Suprapubic skin (tissue), 4 donors: ENCODE data around the gene MAP3K4.

Experiments
- EP300 ChIP-seq: sonication (generic); formaldehyde crosslinking; IDR thresholded peaks from one replicate; pipeline ENCODE4 v1.6.1; 2017; ENCODE audit warnings: antibody characterized with exemption
- POLR2A ChIP-seq, 2 donors: fragments of 450-650 bp; IDR thresholded peaks; one replicate each; pipeline ENCODE4 v1.6.1; 2017; ENCODE audit warnings: antibody characterized with exemption in 2 of 2, mild to moderate bottlenecking in 2 of 2, moderate library complexity in 2 of 2
- POLR2AphosphoS5 ChIP-seq, 3 donors: sonication (generic); formaldehyde crosslinking; IDR thresholded peaks; one replicate each; pipeline ENCODE4 v1.6.1; 2017; ENCODE audit warnings: antibody characterized with exemption in 3 of 3
- TF ChIP-seq, protein P1 (sequence below), 2 donors: fragments of 200-600 bp in 1 of 2; fragments of 450-650 bp in 1 of 2; sonication (generic) in 1 of 2; IDR thresholded peaks; one replicate each; pipeline ENCODE4 v1.5.1; 2016 to 2019; ENCODE audit warnings: antibody characterized with exemption in 2 of 2, mild to moderate bottlenecking in 1 of 2, moderate library complexity in 1 of 2

DNA sequence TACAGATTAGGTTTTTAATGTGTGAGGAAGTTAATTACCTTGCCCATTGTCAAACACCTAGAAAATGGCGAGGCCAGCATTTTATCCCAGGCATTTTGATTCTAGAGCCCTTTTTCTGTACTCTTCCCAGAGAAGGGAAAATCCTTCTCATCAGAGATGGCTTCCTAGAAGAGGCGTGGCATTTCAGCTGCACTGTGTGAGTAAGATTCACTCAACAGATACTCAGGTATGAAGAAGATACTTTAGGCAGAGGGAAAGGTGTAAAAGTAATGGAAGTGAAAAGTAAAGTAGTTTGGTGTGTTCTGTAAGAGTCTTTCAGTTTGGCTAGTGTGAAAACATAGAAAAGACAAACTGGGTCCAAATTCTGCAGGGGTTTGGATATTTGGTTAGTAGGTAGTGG, 113.8 kb downstream of the MAP3K4 start:
- TF ChIP-seq POLR2A (IDR thresholded peaks at IDR 0.05): no peak
- TF ChIP-seq, protein P1, sequence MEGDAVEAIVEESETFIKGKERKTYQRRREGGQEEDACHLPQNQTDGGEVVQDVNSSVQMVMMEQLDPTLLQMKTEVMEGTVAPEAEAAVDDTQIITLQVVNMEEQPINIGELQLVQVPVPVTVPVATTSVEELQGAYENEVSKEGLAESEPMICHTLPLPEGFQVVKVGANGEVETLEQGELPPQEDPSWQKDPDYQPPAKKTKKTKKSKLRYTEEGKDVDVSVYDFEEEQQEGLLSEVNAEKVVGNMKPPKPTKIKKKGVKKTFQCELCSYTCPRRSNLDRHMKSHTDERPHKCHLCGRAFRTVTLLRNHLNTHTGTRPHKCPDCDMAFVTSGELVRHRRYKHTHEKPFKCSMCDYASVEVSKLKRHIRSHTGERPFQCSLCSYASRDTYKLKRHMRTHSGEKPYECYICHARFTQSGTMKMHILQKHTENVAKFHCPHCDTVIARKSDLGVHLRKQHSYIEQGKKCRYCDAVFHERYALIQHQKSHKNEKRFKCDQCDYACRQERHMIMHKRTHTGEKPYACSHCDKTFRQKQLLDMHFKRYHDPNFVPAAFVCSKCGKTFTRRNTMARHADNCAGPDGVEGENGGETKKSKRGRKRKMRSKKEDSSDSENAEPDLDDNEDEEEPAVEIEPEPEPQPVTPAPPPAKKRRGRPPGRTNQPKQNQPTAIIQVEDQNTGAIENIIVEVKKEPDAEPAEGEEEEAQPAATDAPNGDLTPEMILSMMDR (IDR thresholded peaks at IDR 0.05): no peak
- no peak for TF ChIP-seq POLR2AphosphoS5 (IDR thresholded peaks at IDR 0.05)
- no peak for TF ChIP-seq EP300
